B cell (primary cell): ENCODE data around the gene DOCK8. TPM values are rescaled to one million over a fixed set of nuclear protein-coding genes. Genes with fewer than 3 reads are reported as not detected.
A peak's percentile ranks its signal among the peaks of the same experiment; 100 is the strongest.

Experiments
- ATAC-seq: fragments of 200-7000 bp; cut with Tn5 transposase; one replicate; pipeline ENCODE4 v1.10.0; 2021; ENCODE audit warnings: low read depth, mild to moderate bottlenecking, moderate number of reproducible peaks, moderate library complexity
- CTCF ChIA-PET: fragments of 350-600 bp; sonication (Branson Sonifier 250); formaldehyde crosslinking; loops from one replicate; lab custom pipeline; 2021; ENCODE audit warnings: antibody characterized with exemption, inconsistent platforms; lab: Charles Lee
- POLR2A ChIA-PET: fragments of 350-600 bp; sonication (Branson Sonifier 250); formaldehyde crosslinking; loops from one replicate; lab custom pipeline; 2021; ENCODE audit warnings: antibody characterized with exemption; lab: Charles Lee
- DNase-seq: peaks from one replicate; pipeline ENCODE4 v3.0.0; 2013
- H2AFZ ChIP-seq: 2 replicates; pipeline ENCODE4 v1.6.1; 2012; ENCODE audit warnings: mild to moderate bottlenecking, low read depth, low read length; ENCODE audit not compliant: insufficient read depth, poor library complexity, severe bottlenecking
- H3K27ac ChIP-seq, 2 donors: 1 replicate in 1 of 2; 2 replicates in 1 of 2; pipeline ENCODE4 v1.5.1; 2012 to 2013; ENCODE audit warnings: low read length in 2 of 2, mild to moderate bottlenecking in 2 of 2, moderate library complexity in 1 of 2
- H3K27me3 ChIP-seq, 4 experiments: fragments of 200-600 bp in 1 of 4; sonication (generic) in 1 of 4; replicated peaks in 1 of 4; 1 replicate in 2 of 4; 2 replicates in 2 of 4; pipeline versions ENCODE4 v1.6.1 to v1.7.0; 2013 to 2016; ENCODE audit warnings: low read length in 3 of 4, mild to moderate bottlenecking in 2 of 4, mixed read lengths in 1 of 4, moderate library complexity in 1 of 4; ENCODE audit not compliant: insufficient read depth in 4 of 4, control insufficient read depth in 3 of 4; ENCODE audit errors: control extremely low read depth in 1 of 4
- H3K36me3 ChIP-seq, 2 experiments: replicated peaks in 1 of 2; 1 replicate in 1 of 2; 2 replicates in 1 of 2; pipeline versions ENCODE4 v1.6.1 to v1.7.1; 2013; ENCODE audit warnings: low read length in 1 of 2; ENCODE audit not compliant: insufficient read depth in 2 of 2, control insufficient read depth in 1 of 2; ENCODE audit errors: control extremely low read depth in 1 of 2, extremely low read depth in 1 of 2
- H3K4me1 ChIP-seq, 2 donors: fragments of 200-600 bp in 1 of 2; sonication (generic) in 1 of 2; 1 replicate in 1 of 2; 2 replicates in 1 of 2; pipeline versions ENCODE4 v1.5.1 to v1.6.1; 2013 to 2017; ENCODE audit warnings: low read length in 2 of 2; ENCODE audit not compliant: control insufficient read depth in 2 of 2, insufficient read depth in 2 of 2
- H3K4me2 ChIP-seq: replicated peaks from 2 replicates; pipeline ENCODE3; 2012; ENCODE audit warnings: mild to moderate bottlenecking, low read depth, low read length; ENCODE audit not compliant: poor library complexity, severe bottlenecking
- H3K4me3 ChIP-seq, 5 experiments: fragments of 200-600 bp in 1 of 5; sonication (generic) in 1 of 5; 1 replicate in 3 of 5; 2 replicates in 2 of 5; pipeline versions ENCODE4 v1.5.1 to v1.7.0; 2011 to 2016; ENCODE audit warnings: low read length in 4 of 5, mild to moderate bottlenecking in 4 of 5, low read depth in 2 of 5, control low read depth in 1 of 5, moderate library complexity in 1 of 5; ENCODE audit not compliant: insufficient read depth in 1 of 5; ENCODE audit errors: control extremely low read depth in 1 of 5, extremely low read depth in 1 of 5
- H3K79me2 ChIP-seq: fragments of 200-600 bp; sonication (generic); one replicate; pipeline ENCODE4 v1.6.0; 2016; ENCODE audit warnings: low read length; ENCODE audit not compliant: control insufficient read depth, insufficient read depth
- H3K9ac ChIP-seq: fragments of 200-600 bp; sonication (generic); 2 replicates; pipeline ENCODE4 v1.6.1; 2017; ENCODE audit warnings: mild to moderate bottlenecking, low read length, moderate library complexity
- H3K9me3 ChIP-seq, 3 donors: one replicate each; pipeline versions ENCODE4 v1.6.1 to v1.7.1; 2013; ENCODE audit warnings: low read length in 2 of 3; ENCODE audit not compliant: control insufficient read depth in 2 of 3, insufficient read depth in 1 of 3; ENCODE audit errors: control extremely low read depth in 1 of 3
- H4K20me1 ChIP-seq: 2 replicates; pipeline ENCODE4 v1.6.0; 2012; ENCODE audit warnings: mild to moderate bottlenecking, low read length; ENCODE audit not compliant: insufficient read depth, control insufficient read depth, poor library complexity, severe bottlenecking
- H3K27ac Mint-ChIP-seq: one replicate; pipeline ENCODE4 v1.8.0; 2021; ENCODE audit warnings: mixed read lengths
- H3K27me3 Mint-ChIP-seq: one replicate; pipeline ENCODE4 v1.8.0; 2021; ENCODE audit warnings: mixed read lengths
- H3K4me1 Mint-ChIP-seq: one replicate; pipeline ENCODE4 v1.8.0; 2021; ENCODE audit warnings: mixed read lengths
- H3K4me3 Mint-ChIP-seq: one replicate; pipeline ENCODE4 v1.8.0; 2021; ENCODE audit warnings: mixed read lengths
- H3K9me3 Mint-ChIP-seq: one replicate; pipeline ENCODE4 v1.8.0; 2022; ENCODE audit warnings: mixed read lengths; ENCODE audit not compliant: insufficient read depth
- EZH2 ChIP-seq: IDR thresholded peaks from 2 replicates; pipeline ENCODE4 v1.6.1; 2012; ENCODE audit warnings: borderline replicate concordance, low read depth, mild to moderate bottlenecking, moderate library complexity, low read length; ENCODE audit not compliant: insufficient read depth, poor library complexity, severe bottlenecking
- WGBS: methylation state at CpG from one replicate; pipeline ENCODE4 v1.1.5; 2013; ENCODE audit warnings: missing lambda C conversion rate; ENCODE audit not compliant: insufficient coverage; 5-methylcytosine and 5-hydroxymethylcytosine counted together
- intact Hi-C: fragments of 100-400 bp; cut with micrococcal nuclease; formaldehyde crosslinking; loops from one replicate; pipeline ENCODE4 v1.10.0; 2022
- polyA plus RNA-seq: library from polyadenylated mRNA; depleted of rRNA; stranded (reverse); fragments of >200 nt; gene quantifications from 2 replicates; pipeline ENCODE4 v1.2.3, GENCODE V29; 2012
- total RNA-seq, 2 donors: library from RNA; stranded (reverse); fragments of 120-200 nt in 1 of 2; gene quantifications; 1 replicate in 1 of 2; 2 replicates in 1 of 2; pipeline versions ENCODE4 v1.2.3 to v1.2.4, GENCODE V29; 2013 to 2022
- TF ChIP-seq, protein P1 (sequence below): fragments of 200-600 bp; IDR thresholded peaks from one replicate; pipeline ENCODE4 v1.8.0; 2022; ENCODE audit warnings: antibody characterized with exemption, mild to moderate bottlenecking

The DOCK8 gene
- total and polyA plus RNA-seq, 2 donors (not counting 1 experiment from before 2014, with no cell fraction given), result 47.6 to 288 TPM

DNA sequence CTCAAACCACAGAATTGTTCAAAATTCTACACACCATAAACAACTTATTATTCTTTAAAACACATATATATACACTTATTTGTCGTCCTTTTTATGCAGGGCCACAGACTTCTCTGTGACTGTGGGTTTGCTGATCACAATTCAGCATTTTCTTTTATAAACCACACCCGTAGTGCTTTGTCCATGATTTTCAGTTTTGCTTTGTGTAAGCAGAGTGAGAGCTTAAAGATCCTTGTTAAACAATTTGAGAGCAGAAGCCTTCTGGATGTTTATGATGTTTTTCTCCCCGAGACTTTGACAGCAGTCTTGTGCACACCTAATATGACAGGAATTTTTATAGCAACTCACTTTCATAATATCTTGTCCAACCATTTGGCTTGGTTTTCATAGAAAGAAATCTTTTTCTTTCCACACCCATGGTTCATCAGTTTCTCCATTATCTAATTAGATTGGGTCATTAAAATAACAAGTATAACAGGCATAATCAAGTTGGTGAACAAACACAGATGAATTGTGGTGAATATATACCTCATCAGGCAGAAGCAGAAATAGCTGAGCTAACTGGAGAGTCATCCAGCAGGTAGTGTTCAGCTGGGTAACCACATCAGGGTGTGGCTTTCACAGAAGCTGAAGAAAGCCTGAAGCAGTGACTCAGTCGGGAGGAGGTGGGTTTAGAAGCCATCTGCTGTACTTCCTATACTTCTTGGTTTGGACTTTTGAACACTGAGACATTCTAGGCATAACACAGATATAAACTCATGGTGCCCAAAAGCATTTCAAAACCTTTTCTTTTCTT is 232.8 kb downstream of the DOCK8 start:
- H3K4me1 ChIP-seq, result no peaks in the 10 kb centered on the region
- Mint-ChIP-seq H3K4me1 (peaks cover 6% of the 10 kb centered on the region), H3K27me3 (no peaks in the 10 kb centered on the region), H3K4me3 (no peak overlapping the region), H3K9me3 (no peaks in the 10 kb centered on the region), H3K27ac (no peak overlapping the region)
- CTCF ChIA-PET, result no interaction called here
- H3K9me3 ChIP-seq, result no peaks in the 10 kb centered on the region
- TF ChIP-seq, protein P1, sequence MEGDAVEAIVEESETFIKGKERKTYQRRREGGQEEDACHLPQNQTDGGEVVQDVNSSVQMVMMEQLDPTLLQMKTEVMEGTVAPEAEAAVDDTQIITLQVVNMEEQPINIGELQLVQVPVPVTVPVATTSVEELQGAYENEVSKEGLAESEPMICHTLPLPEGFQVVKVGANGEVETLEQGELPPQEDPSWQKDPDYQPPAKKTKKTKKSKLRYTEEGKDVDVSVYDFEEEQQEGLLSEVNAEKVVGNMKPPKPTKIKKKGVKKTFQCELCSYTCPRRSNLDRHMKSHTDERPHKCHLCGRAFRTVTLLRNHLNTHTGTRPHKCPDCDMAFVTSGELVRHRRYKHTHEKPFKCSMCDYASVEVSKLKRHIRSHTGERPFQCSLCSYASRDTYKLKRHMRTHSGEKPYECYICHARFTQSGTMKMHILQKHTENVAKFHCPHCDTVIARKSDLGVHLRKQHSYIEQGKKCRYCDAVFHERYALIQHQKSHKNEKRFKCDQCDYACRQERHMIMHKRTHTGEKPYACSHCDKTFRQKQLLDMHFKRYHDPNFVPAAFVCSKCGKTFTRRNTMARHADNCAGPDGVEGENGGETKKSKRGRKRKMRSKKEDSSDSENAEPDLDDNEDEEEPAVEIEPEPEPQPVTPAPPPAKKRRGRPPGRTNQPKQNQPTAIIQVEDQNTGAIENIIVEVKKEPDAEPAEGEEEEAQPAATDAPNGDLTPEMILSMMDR, result no peak
- no peak for TF ChIP-seq EZH2
- peaks cover 44 to 94% of the 10 kb centered on the region in 2 experiments for H3K36me3 ChIP-seq
- no peak overlapping the region for H3K4me3 ChIP-seq
- no peaks in the 10 kb centered on the region for H3K27me3 ChIP-seq
- ATAC-seq, result no peak
- H3K79me2 ChIP-seq, result no peaks in the 10 kb centered on the region
- H3K27ac ChIP-seq, result peak overlapping the region in 1 of 2 donors; percentile 39
- intact Hi-C loops, result no loop called here
- H2AFZ ChIP-seq, result no peak overlapping the region
- no peak overlapping the region for H3K9ac ChIP-seq
- no CpG with 5 or more reads among the region's 4 CpGs for WGBS
- H4K20me1 ChIP-seq, result peaks cover 9% of the 10 kb centered on the region
- no peak for DNase-seq
- no peak overlapping the region for H3K4me2 ChIP-seq
- POLR2A ChIA-PET, result interaction anchor here (0.6 kb wide), 1 partner anchor 178 kb away, joined by 12 read pairs; no protein-coding TSS in a partner anchor

DNA sequence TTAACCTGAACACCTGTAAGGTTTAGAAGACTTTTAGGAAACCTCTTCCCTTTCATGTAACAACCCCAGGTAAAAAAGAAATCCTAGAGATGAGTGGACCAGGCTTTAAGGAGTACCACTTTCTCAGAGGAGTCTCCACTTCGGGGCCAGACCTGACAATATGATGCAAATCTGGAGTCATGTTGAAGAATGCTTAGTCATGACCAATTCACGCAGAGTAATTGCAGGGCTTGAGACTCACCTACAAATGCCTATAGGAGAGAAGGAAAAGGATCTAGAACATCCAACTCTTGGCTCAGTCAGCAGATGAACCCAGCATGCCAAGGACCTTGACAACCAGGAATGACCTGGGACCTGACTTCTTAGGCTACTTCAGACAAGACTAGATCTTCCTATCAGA is 235.4 kb downstream of the DOCK8 start:
- TF ChIP-seq EZH2, result no peak
- TF ChIP-seq, protein P1, result no peak
- intact Hi-C loops, result no loop called here
- 100% methylated on average over 1 of the region's 2 CpGs for WGBS
- Histone ChIP-seq H4K20me1 (peaks cover 9% of the 10 kb centered on the region), H3K9ac (no peak overlapping the region), H3K27me3 (no peaks in the 10 kb centered on the region), H3K27ac (no peak overlapping the region), H2AFZ (no peak overlapping the region), H3K9me3 (no peaks in the 10 kb centered on the region), H3K4me2 (no peak overlapping the region), H3K4me3 (no peak overlapping the region), H3K79me2 (no peaks in the 10 kb centered on the region), H3K36me3 (peaks cover 43 to 93% of the 10 kb centered on the region in 2 experiments), H3K4me1 (no peaks in the 10 kb centered on the region)
- no peaks in the 10 kb centered on the region for H3K27me3 Mint-ChIP-seq
- no peak overlapping the region for H3K27ac Mint-ChIP-seq
- H3K9me3 Mint-ChIP-seq, result no peaks in the 10 kb centered on the region
- H3K4me3 Mint-ChIP-seq, result no peak overlapping the region
- H3K4me1 Mint-ChIP-seq, result peaks cover 6% of the 10 kb centered on the region
- ChIA-PET CTCF (no interaction called here), POLR2A (no interaction called here)
- ATAC-seq (no peak), DNase-seq (no peak)
